Uterus (tissue), 4 donors: ENCODE results near the gene MEX3C. TPM values are rescaled to one million over a fixed set of nuclear protein-coding genes. Genes with fewer than 3 reads are reported as not detected.

Experiments
- DNase-seq, 2 donors: peaks; one replicate each; pipeline ENCODE4 v3.0.0-alpha.2; 2019 to 2020
- H3K27ac ChIP-seq, 2 donors: fragments of 200-600 bp; sonication (generic); 1 replicate in 1 of 2; 2 replicates in 1 of 2; pipeline ENCODE4 v1.5.1; 2016 to 2018
- H3K27me3 ChIP-seq, 2 donors: fragments of 200-600 bp; sonication (generic); one replicate each; pipeline ENCODE4 v1.5.1; 2018 to 2019; ENCODE audit warnings: control low read depth in 1 of 2
- H3K36me3 ChIP-seq, 2 donors: fragments of 200-600 bp; sonication (generic); one replicate each; pipeline ENCODE4 v1.5.1; 2019; ENCODE audit warnings: control low read depth in 1 of 2
- H3K4me1 ChIP-seq, 2 donors: fragments of 200-600 bp; sonication (generic); one replicate each; pipeline ENCODE4 v1.5.1; 2018 to 2019; ENCODE audit warnings: control low read depth in 1 of 2
- H3K4me3 ChIP-seq, 2 donors: fragments of 200-600 bp; sonication (generic); 1 replicate in 1 of 2; 2 replicates in 1 of 2; pipeline ENCODE4 v1.5.1; 2018 to 2019; ENCODE audit warnings: mild to moderate bottlenecking in 1 of 2
- H3K9me3 ChIP-seq, 2 donors: fragments of 200-600 bp; sonication (generic); one replicate each; pipeline ENCODE4 v1.5.1; 2019; ENCODE audit warnings: control low read depth in 1 of 2
- POLR2A ChIP-seq, 2 donors: fragments of 450-650 bp; IDR thresholded peaks; one replicate each; pipeline ENCODE4 v1.6.1; 2016; ENCODE audit warnings: antibody characterized with exemption in 2 of 2, mild to moderate bottlenecking in 1 of 2, moderate library complexity in 1 of 2
- intact Hi-C: fragments of 100-400 bp; cut with DNase I; formaldehyde crosslinking; loops from one replicate; pipeline ENCODE4 v1.15.1; 2023; ENCODE audit warnings: low total_unique reads
- total RNA-seq, 4 donors: library from RNA; depleted of rRNA in 3 of 4; stranded (reverse); fragments of >200 nt in 3 of 4; gene quantifications; one replicate each; pipeline versions ENCODE4 v1.1.0 to v1.2.4, GENCODE V29; 2014 to 2023
- TF ChIP-seq, protein P1 (sequence below), 4 experiments: fragments of 200-600 bp in 2 of 4; fragments of 450-650 bp in 2 of 4; sonication (generic) in 2 of 4; IDR thresholded peaks; one replicate each; pipeline ENCODE4 v1.5.1; 2016 to 2019; ENCODE audit warnings: antibody characterized with exemption in 4 of 4, mild to moderate bottlenecking in 2 of 4, moderate library complexity in 1 of 4
- donor health status: DM: yes; HTN: yes; CAD: no.

MEX3C gene
- total RNA-seq, 4 donors from 2014 or later = 20.7 to 69.4 (median 40.7) TPM

DNA sequence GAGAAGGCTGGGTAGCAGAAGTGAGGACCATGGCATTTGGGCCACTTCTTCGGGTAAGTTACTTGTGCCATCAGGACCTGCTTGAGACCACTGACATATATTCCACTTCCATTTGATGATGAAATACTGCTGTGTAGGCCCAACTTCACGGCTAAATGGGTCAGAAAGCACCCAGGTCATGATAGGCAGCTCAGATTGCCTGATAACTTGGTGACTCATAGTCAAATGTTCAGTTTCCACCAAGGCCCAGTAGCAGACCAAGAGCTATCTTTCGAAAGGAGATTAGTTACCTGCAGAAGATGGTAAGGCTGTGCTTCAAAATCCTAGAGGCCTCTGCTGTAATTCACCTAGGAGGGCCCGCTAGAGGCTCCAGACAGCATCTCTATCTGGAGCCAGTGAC, 31.8 kb upstream of the MEX3C start:
- H3K27me3 ChIP-seq = no peaks in the 10 kb centered on the region
- intact Hi-C loops = no loop called here
- no peak for DNase-seq
- H3K27ac ChIP-seq = no peak overlapping the region
- H3K4me1 ChIP-seq = no peaks in the 10 kb centered on the region
- no peaks in the 10 kb centered on the region for H3K36me3 ChIP-seq
- H3K4me3 ChIP-seq = no peak overlapping the region
- TF ChIP-seq, protein P1, sequence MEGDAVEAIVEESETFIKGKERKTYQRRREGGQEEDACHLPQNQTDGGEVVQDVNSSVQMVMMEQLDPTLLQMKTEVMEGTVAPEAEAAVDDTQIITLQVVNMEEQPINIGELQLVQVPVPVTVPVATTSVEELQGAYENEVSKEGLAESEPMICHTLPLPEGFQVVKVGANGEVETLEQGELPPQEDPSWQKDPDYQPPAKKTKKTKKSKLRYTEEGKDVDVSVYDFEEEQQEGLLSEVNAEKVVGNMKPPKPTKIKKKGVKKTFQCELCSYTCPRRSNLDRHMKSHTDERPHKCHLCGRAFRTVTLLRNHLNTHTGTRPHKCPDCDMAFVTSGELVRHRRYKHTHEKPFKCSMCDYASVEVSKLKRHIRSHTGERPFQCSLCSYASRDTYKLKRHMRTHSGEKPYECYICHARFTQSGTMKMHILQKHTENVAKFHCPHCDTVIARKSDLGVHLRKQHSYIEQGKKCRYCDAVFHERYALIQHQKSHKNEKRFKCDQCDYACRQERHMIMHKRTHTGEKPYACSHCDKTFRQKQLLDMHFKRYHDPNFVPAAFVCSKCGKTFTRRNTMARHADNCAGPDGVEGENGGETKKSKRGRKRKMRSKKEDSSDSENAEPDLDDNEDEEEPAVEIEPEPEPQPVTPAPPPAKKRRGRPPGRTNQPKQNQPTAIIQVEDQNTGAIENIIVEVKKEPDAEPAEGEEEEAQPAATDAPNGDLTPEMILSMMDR (IDR thresholded peaks at IDR 0.05) = no peak
- no peak for TF ChIP-seq POLR2A (IDR thresholded peaks at IDR 0.05)
- no peaks in the 10 kb centered on the region for H3K9me3 ChIP-seq

DNA sequence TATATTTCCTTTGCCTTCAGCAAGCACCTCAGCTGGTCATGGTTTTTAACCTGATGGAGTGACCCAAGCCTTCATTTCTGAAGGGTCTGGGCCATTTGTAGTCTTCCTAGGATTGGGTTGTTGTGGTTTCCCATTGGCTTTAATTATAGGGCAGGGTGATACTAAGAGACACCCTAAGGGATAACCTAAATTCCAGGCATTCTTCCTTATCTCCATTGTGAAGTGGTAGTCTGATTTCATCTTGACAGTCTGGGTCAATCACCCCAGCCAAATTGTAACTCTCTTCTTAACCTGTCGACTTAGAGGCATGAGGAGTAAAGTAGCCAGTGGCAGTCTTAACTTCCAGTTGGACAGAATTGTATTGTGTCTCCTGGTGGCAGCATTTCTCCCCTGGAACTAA, 30.2 kb upstream of the MEX3C start:
- H3K27ac ChIP-seq = no peak overlapping the region
- H3K9me3 ChIP-seq = no peaks in the 10 kb centered on the region
- no peaks in the 10 kb centered on the region for H3K4me1 ChIP-seq
- no peak overlapping the region for H3K4me3 ChIP-seq
- no peaks in the 10 kb centered on the region for H3K27me3 ChIP-seq
- TF ChIP-seq POLR2A (IDR thresholded peaks at IDR 0.05) = no peak
- TF ChIP-seq, protein P1 (IDR thresholded peaks at IDR 0.05) = no peak
- intact Hi-C loops = no loop called here
- no peaks in the 10 kb centered on the region for H3K36me3 ChIP-seq
- no peak for DNase-seq

DNA sequence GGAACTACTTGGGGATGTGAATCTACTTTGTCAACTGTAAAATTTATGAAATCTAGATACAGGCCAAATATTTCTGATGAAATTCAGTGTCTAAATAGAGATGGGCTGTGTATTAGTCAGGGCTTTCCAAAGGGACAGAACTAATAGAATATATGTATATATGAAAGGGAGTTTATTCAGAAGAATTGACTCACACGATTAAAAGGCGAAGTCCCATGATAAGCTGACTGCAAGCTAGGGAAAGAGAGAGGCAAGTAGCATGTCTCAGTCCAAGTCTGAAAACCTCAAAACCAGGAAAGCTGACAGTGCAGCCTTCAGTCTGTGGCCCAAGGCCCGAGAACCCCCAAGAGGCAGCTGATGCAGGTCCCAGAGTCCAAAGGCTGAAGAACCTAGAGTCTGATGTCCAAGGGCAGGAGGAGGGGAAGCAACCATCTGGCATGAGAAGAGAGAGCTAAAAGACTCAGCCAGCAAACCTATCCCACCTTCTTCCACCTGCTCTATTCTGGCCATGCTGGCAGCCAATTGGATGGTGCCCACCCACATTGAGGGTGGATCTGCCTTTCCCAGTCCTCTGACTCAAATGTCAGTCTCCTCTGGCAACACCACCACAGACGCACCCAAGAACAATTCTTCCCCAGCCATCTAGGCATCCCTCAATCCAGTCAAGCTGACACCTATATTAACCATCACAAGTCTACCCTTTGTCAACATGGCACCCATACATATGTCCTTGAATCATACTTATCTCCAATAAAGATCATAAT, 29.3 kb upstream of the MEX3C start:
- intact Hi-C loops = no loop called here

DNA sequence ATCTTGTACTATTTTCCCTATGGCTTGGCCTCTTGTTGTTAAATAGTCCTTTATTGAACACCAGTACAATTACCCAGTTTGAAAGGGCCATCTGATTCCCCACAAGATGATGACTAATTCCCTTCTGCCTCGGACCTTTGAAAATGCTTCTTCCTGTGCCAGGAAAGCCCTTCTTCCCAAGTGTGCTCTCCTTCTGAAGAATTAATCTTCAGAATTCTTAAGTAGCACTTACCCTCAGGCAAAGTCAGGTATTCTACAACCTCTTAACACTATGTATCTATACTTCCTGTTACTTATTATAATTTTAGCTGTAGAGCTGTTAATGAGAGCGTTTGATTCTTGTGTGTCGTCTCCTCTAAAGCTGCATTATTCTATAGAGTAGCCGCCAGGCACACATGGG, 28.6 kb upstream of the MEX3C start:
- no peak overlapping the region for H3K4me3 ChIP-seq
- H3K27me3 ChIP-seq = no peaks in the 10 kb centered on the region
- intact Hi-C loops = no loop called here
- no peak for DNase-seq
- H3K27ac ChIP-seq = no peak overlapping the region
- no peaks in the 10 kb centered on the region for H3K36me3 ChIP-seq
- H3K4me1 ChIP-seq = no peaks in the 10 kb centered on the region
- H3K9me3 ChIP-seq = no peaks in the 10 kb centered on the region
- TF ChIP-seq, protein P1 (IDR thresholded peaks at IDR 0.05) = no peak
- TF ChIP-seq POLR2A (IDR thresholded peaks at IDR 0.05) = no peak

More for the DNA sequence above, 29.3 kb upstream of the MEX3C start:
- Histone ChIP-seq H3K4me1 (no peaks in the 10 kb centered on the region), H3K36me3 (no peaks in the 10 kb centered on the region), H3K27ac (no peak overlapping the region), H3K4me3 (no peak overlapping the region), H3K9me3 (no peaks in the 10 kb centered on the region), H3K27me3 (no peaks in the 10 kb centered on the region)
- TF ChIP-seq, protein P1 (IDR thresholded peaks at IDR 0.05) = no peak
- no peak for TF ChIP-seq POLR2A (IDR thresholded peaks at IDR 0.05)
- no peak for DNase-seq

DNA sequence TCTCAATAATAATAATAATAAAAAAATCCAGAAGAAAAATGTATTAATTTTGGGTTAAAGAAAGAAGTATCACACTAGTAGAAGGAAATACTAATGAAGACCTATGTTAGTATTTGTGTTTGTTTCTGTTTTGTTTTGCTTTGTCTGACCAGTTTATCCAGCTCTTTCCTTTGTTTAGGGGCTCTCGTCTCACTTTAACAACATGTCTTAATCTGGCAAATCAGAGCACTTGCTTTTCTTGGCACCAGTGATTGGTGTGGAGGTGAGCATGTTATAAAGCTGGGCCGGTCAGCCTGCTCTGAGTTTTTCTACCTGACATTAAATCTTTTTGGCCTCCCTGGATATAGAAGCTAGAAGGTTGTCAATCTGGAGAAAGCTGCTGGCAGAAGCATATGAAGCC, 15.1 kb upstream of the MEX3C start:
- DNase-seq = no peak
- TF ChIP-seq POLR2A (IDR thresholded peaks at IDR 0.05) = no peak
- TF ChIP-seq, protein P1 (IDR thresholded peaks at IDR 0.05) = no peak
- Histone ChIP-seq H3K27ac (no peak overlapping the region), H3K4me1 (no peaks in the 10 kb centered on the region), H3K4me3 (no peak overlapping the region), H3K9me3 (no peaks in the 10 kb centered on the region), H3K36me3 (no peaks in the 10 kb centered on the region), H3K27me3 (no peaks in the 10 kb centered on the region)
- intact Hi-C loops = no loop called here
